A673 (cell line): ENCODE data around the gene CD37.

Experiments used
- CTCF ChIP-seq: fragments of 300-800, 200-600 bp; sonication (generic); conservative IDR thresholded peaks from 2 replicates; pipeline ENCODE4 v1.5.1; 2017; ENCODE audit warnings: low read depth, mild to moderate bottlenecking, antibody characterized with exemption, low read length, moderate library complexity, mixed read lengths
- EZH2 ChIP-seq: fragments of 200-600 bp; sonication (generic); IDR thresholded peaks from 2 replicates; pipeline ENCODE4 v1.6.1; 2017; ENCODE audit warnings: borderline replicate concordance, low read depth, mild to moderate bottlenecking, mixed read lengths, antibody characterized with exemption, low read length; ENCODE audit not compliant: poor library complexity, severe bottlenecking

GRCh38 chr19:49364083-49364737 lies 29.0 kb downstream of the CD37 start:
- TF ChIP-seq CTCF (no peak), EZH2 (no peak)
